Femur (tissue), 1 donor: ENCODE data around the gene SPINK5.
"Not testable (repeated sequence)": the region's sequence is repeated elsewhere in the genome, so short reads cannot be mapped to it uniquely, and the experiment has no call there.

Experiments
- DNase-seq: peaks from one replicate; pipeline ENCODE4 v3.0.0-alpha.2; 2017

The SPINK5 gene

GRCh38 chr5:148063861-148064260, at the start of gene SPINK5:
TSS of gene SPINK5 (plus strand) at chr5:148063980. CDS start at chr5:148064045, 65 bp downstream.
- no peak for DNase-seq

GRCh38 chr5:148014276-148014675, 49.5 kb upstream of the SPINK5 start:
- DNase-seq: no peak

GRCh38 chr5:148020257-148020988, 43.4 kb upstream of the SPINK5 start:
- no peak for DNase-seq

GRCh38 chr5:148027505-148027904, 36.3 kb upstream of the SPINK5 start:
- DNase-seq: no peak

GRCh38 chr5:148029131-148029530, 34.6 kb upstream of the SPINK5 start:
- no peak for DNase-seq

- DNase-seq: no peak
Observed at GRCh38 chr5:148033134-148033533, 30.6 kb upstream of the SPINK5 start.

GRCh38 chr5:148035676-148036075, 28.1 kb upstream of the SPINK5 start:
- DNase-seq: no peak

- DNase-seq: no peak
Observed at GRCh38 chr5:148042881-148043280, 20.9 kb upstream of the SPINK5 start.

GRCh38 chr5:148043705-148044104, 20.1 kb upstream of the SPINK5 start:
- DNase-seq: no peak

- DNase-seq: not testable (repeated sequence)
Observed at GRCh38 chr5:148055160-148055559, 8.6 kb upstream of the SPINK5 start.

- no peak for DNase-seq
Observed at GRCh38 chr5:148060309-148060708, 3.5 kb upstream of the SPINK5 start.

- DNase-seq: no peak
Observed at GRCh38 chr5:148060881-148061280, 2.9 kb upstream of the SPINK5 start.

GRCh38 chr5:148070621-148071020, 6.8 kb downstream of the SPINK5 start:
- no peak for DNase-seq

GRCh38 chr5:148072207-148072606, 8.4 kb downstream of the SPINK5 start:
- DNase-seq: no peak

GRCh38 chr5:148075529-148075928, 11.7 kb downstream of the SPINK5 start:
- DNase-seq: no peak

- DNase-seq: no peak
Observed at GRCh38 chr5:148083203-148083602, 19.4 kb downstream of the SPINK5 start.

- DNase-seq: no peak
Observed at GRCh38 chr5:148084269-148084668, 20.5 kb downstream of the SPINK5 start.

- DNase-seq: no peak
Observed at GRCh38 chr5:148085310-148085709, 21.5 kb downstream of the SPINK5 start.

GRCh38 chr5:148085977-148086705, 22.4 kb downstream of the SPINK5 start:
- no peak for DNase-seq

- DNase-seq: no peak
Observed at GRCh38 chr5:148090146-148090772, 26.5 kb downstream of the SPINK5 start.

GRCh38 chr5:148090773-148091250, 27.0 kb downstream of the SPINK5 start:
- no peak for DNase-seq

GRCh38 chr5:148091991-148092964, 28.5 kb downstream of the SPINK5 start:
- no peak for DNase-seq
